GM12875 (cell line): ENCODE results near the gene GALNT18.

Experiments
- H3K4me3 ChIP-seq: one replicate; pipeline ENCODE4 v1.5.1; 2011; ENCODE audit warnings: low read depth, low read length, control low read depth
- TF ChIP-seq, protein P1 (sequence below): IDR thresholded peaks from 2 replicates; pipeline ENCODE4 v1.5.1; 2011; ENCODE audit warnings: low read depth, mild to moderate bottlenecking, control low read depth, inconsistent platforms, low read length, moderate library complexity, borderline replicate concordance; ENCODE audit not compliant: insufficient read depth

The GALNT18 gene

DNA sequence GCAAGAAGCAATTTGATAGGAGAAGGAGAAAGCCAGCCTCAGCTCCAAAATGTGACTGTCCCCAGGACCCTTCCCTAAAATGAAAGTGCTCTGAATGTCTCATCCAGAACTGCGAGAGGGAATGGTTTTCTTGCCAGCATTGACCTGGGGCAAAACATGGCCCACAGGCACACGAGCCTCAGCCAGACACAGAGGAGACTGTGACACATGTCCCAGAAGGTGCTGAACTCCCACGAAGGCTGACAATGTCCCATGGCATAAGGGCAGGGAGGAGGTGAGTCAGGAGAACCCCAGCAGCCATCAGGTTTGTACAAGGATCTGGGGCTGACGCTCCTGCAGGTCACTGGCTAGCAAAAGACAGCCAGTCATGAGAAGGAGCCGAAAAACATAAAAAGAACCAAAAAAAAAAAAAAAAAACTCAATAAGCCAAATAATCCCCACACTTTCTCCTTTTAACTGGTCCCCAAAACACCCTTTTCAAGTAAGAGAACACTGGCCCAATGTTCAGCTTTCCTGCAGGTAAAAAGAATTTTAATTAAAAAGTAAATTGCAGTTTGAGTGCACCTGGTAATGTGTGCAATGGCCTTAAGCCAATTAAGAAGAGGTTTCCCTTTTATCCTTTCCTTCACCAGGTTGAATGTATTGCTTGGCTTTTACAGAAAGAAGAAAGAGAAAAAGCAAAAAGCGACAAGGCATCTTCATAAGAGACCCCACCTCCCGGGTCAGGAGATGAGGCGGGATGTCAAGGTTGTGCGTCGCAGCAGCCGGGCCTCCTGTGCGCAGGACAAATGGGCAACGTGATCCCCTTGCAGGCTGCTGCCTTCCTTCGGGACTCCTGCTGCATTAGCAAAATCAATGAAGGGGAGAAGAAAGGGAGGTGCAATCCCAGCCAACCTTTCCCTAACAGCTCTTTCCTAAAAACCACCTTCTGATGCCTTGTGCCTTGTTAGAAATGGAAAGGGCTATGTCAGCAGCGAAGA lies 43.6 kb downstream of the GALNT18 start:
- TF ChIP-seq, protein P1, sequence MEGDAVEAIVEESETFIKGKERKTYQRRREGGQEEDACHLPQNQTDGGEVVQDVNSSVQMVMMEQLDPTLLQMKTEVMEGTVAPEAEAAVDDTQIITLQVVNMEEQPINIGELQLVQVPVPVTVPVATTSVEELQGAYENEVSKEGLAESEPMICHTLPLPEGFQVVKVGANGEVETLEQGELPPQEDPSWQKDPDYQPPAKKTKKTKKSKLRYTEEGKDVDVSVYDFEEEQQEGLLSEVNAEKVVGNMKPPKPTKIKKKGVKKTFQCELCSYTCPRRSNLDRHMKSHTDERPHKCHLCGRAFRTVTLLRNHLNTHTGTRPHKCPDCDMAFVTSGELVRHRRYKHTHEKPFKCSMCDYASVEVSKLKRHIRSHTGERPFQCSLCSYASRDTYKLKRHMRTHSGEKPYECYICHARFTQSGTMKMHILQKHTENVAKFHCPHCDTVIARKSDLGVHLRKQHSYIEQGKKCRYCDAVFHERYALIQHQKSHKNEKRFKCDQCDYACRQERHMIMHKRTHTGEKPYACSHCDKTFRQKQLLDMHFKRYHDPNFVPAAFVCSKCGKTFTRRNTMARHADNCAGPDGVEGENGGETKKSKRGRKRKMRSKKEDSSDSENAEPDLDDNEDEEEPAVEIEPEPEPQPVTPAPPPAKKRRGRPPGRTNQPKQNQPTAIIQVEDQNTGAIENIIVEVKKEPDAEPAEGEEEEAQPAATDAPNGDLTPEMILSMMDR, result no peak
- H3K4me3 ChIP-seq, result no peak overlapping the region

DNA sequence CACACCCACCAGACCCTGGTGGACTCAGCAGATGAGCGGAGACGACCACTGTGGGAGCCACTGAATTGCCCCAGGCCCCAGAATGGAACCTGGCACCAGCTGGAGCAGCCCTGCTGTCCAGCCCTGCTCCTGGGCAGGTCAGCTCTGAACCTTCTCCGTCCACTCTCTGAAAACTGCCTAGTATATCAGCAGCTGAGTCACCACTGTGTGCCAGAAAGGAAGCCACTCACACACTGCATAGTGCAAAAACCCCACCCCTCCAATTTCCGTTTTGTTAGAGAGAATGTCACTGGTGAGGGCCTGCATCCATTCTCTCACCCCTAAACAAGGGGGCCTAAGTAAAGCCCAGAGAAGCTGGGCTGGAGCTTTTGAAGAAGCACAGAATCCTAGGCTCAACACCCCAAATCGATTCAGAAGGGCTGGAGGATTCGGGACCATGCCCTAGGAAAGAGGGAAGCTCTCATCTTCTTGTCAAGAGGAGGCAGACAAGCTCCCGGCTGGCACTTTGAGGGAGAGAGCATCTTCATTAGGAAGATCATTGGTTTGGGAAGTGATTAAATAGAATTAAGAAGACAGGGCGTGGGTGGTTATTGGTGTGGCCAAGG lies 44.5 kb downstream of the GALNT18 start:
- TF ChIP-seq, protein P1, result no peak
- no peak overlapping the region for H3K4me3 ChIP-seq

DNA sequence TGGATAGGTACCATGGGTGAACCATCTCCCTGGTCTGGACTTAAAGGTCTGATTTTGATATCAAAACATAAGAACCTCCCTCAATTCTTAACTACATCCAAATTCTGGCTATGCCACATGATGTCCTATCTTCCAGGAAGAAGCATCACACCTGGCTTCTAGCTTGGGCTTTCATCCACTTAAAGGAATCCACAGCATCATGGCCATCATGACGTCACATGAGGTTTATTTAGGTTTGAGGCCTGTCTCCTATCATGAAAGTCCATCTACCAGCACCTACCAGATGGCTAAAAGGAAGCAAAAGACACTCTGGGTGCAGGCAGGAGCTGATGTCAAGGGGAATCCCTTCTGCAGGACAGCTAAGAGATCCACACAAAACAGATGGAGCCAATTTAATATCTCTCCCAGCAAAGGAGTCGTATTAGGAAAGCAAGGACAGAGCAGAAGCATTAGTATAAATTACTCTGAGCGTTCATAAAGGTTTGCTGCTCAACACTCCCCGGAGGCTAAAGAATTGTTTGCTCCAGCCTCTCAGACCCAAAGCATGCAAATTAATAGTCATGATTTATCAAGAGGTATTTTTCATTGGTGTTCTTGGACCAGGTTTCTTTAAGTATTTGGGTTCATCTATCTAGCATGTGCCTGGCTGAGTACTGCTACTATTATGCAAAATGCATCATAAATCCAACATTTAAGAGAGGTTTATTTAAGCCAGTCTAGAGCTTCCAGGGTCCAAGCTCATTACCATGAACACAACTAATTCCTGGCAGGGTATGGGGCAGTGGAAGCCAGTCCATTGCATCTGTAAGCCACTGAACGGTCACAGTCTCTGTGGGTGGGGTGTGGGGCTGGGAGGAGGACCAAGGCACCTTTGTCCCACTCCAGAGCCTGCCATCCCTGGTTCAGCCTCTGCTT lies 47.2 kb downstream of the GALNT18 start:
- H3K4me3 ChIP-seq, result no peak overlapping the region
- TF ChIP-seq, protein P1, result no peak

DNA sequence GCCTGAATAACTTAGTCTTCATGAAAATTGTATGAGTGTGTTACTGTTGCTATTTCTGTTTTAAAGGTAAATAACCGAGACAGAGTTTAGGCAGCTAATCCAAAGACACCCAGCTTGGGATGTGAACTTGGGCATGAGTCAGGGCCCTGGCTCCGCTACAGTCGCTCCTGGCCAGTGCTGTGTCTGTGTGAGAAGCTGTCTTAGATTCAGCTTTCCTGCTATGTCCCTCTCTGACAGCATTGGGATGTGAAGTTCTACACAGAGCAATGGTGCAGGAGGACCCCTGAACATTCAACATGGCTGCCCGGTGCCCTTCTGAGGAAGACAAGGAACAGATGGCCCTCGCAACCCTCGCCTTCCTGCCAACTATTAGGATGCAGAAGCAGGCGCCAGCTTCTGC lies 49.4 kb downstream of the GALNT18 start:
- H3K4me3 ChIP-seq, result no peak overlapping the region
- TF ChIP-seq, protein P1, result no peak

DNA sequence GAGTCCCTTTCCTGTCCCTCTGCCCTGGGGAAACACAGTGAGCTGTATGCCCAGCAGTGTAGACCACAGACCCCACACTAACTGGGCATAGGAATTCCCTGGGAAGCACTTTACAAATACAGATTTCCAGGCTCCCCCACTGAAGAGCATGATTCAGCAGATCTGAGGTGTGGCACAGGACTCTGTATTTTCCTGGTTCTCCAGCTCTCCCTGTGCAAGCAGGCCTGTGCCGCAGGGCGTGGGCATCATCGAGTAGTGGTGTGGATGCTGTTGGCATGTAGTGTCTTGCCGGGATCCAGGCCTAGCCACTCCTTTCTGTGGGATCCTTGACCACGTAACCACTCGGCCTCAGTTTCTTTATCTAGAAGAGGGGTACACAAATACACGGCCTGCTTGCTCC lies 49.9 kb downstream of the GALNT18 start:
- TF ChIP-seq, protein P1, result no peak
- H3K4me3 ChIP-seq, result no peak overlapping the region

DNA sequence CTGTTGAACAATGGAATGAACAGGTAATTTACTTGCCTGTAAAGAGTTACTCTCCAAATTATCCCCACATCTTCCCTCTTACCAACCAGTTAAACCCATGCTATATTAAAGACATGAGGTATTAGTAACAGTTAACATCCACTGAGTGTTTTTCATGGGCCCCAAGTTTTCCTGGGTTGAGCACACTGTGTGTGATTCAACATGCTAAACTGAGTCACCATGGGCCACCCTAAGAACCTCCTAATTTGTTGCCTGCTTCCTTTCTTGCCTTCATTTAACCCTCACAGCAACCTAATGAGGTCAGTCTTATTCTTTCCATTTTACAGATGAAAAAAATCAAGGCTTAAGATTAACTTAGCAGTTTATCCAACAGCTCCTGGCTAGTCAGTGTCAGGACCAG lies 51.0 kb downstream of the GALNT18 start:
- TF ChIP-seq, protein P1, result no peak
- H3K4me3 ChIP-seq, result no peak overlapping the region
